Endometrium (tissue), 2 donors: Measurements from ENCODE around the gene PPP2R2C.

ENCODE experiments used
- FAIRE-seq: peaks from 2 replicates; lab custom pipeline; 2012; peaks lifted over from hg19 to GRCh38; lab: Jason Lieb, UNC
- donor health status: control.
- donor health status: control.

PPP2R2C gene

GRCh38 chr4:6378493-6379445, 93.6 kb downstream of the PPP2R2C start:
- FAIRE-seq = no peak

GRCh38 chr4:6377626-6378492, 94.6 kb downstream of the PPP2R2C start:
- no peak for FAIRE-seq

- FAIRE-seq = no peak
Measured at GRCh38 chr4:6375620-6376295, 96.7 kb downstream of the PPP2R2C start.

- FAIRE-seq = no peak
Measured at GRCh38 chr4:6374575-6374974, 97.8 kb downstream of the PPP2R2C start.

- FAIRE-seq = no peak
Measured at GRCh38 chr4:6373541-6374410, 98.6 kb downstream of the PPP2R2C start.

GRCh38 chr4:6372649-6373525, 99.5 kb downstream of the PPP2R2C start:
- no peak for FAIRE-seq

- no peak for FAIRE-seq
Measured at GRCh38 chr4:6371812-6372211, 100.6 kb downstream of the PPP2R2C start.

GRCh38 chr4:6371271-6371670, 101.1 kb downstream of the PPP2R2C start:
- no peak for FAIRE-seq

- no peak for FAIRE-seq
Measured at GRCh38 chr4:6369924-6370645, 102.3 kb downstream of the PPP2R2C start.

GRCh38 chr4:6369511-6369910, 102.9 kb downstream of the PPP2R2C start:
- FAIRE-seq = no peak

- FAIRE-seq = no peak
Measured at GRCh38 chr4:6369035-6369434, 103.4 kb downstream of the PPP2R2C start.

GRCh38 chr4:6368601-6369000, 103.8 kb downstream of the PPP2R2C start:
- no peak for FAIRE-seq

- FAIRE-seq = no peak
Measured at GRCh38 chr4:6368096-6368495, 104.3 kb downstream of the PPP2R2C start.

- FAIRE-seq = no peak
Measured at GRCh38 chr4:6367371-6367851, 105.0 kb downstream of the PPP2R2C start.

GRCh38 chr4:6366581-6366980, 105.8 kb downstream of the PPP2R2C start:
- no peak for FAIRE-seq

- FAIRE-seq = no peak
Measured at GRCh38 chr4:6365545-6366086, 106.8 kb downstream of the PPP2R2C start.

- no peak for FAIRE-seq
Measured at GRCh38 chr4:6364581-6364980, 107.8 kb downstream of the PPP2R2C start.

GRCh38 chr4:6364146-6364545, 108.3 kb downstream of the PPP2R2C start:
- FAIRE-seq = no peak

- no peak for FAIRE-seq
Measured at GRCh38 chr4:6362896-6363295, 109.5 kb downstream of the PPP2R2C start.
